ENCODE data around the gene SHOX.

DNA sequence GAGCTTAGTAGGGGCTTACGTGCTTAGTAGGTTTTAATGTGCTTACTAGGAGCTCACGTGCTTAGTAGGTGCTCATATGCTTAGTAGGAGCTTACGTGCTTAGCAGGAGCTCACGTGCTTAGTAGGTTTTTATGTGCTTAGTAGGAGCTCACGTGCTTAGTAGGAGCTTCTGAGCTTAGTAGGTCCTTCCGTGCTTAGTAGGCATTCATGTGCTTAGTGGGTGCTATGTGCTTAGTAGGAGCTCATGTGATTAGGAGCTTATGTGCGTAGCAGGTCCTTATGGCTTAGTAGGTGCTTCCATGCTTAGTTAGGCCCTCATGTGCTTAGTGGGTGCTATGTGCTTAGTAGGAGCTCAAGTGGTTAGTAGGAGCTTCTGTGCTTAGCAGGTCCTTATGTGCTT lies 59.4 kb downstream of the SHOX start:
- TF ChIP-seq GATA2 (IDR thresholded peaks at IDR 0.05; ENCODE audit: low read depth, low read length) (no peak), GATA3 (IDR thresholded peaks at IDR 0.05; ENCODE audit: low read depth, low read length) (no peak)
